Stimulated activated CD4-positive, alpha-beta T cell treated with anti-CD3 and anti-CD28 coated beads, Interleukin-1b, Interleukin-23, amount 100 ng/mL, for 1 hour (primary cell): ENCODE measurements around the gene WNK3.

Experiments
- DNase-seq, 2 donors: peaks; one replicate each; pipeline ENCODE4 v3.0.0-alpha.2; 2020; ENCODE audit warnings: low read depth in 2 of 2

Gene WNK3

DNA sequence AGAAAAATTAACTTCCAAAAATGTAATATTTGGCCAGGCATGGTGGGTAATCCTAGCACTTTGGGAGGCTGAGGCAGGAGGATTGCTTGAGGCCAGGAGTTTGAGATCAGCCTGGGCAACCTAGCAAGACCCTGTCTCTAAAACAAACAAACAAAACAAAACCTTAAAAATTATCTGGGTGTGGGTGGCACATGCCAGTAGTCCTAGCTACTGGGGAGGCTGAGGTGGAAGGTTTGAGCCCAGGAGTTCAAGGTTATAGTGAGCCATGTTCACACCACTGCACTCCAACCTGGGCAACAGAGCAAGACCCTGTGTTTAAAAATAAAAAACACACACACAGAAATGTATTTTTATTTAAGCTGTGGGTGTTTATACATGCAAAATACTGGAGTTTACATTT is 186.8 kb downstream of the WNK3 start:
- no peak for DNase-seq

DNA sequence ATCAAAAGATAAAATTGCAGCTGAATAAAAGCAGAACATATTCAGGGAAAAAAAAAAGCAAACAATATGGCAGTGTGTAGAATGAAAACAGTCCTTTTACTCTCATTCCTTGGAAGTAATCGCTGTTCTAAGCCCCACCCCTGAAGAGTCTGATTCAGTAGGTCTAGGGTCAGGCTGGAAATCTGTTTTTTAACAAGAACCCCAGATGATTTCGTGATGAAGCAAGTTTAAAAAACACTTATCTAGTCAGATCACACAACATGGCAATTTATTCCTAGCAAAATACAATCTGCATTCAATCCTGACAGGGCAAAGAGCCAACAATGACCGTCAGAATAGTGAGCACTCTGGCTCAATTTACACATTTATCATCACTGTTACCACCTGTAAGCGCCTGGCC is 190.9 kb downstream of the WNK3 start:
- DNase-seq: no peak

DNA sequence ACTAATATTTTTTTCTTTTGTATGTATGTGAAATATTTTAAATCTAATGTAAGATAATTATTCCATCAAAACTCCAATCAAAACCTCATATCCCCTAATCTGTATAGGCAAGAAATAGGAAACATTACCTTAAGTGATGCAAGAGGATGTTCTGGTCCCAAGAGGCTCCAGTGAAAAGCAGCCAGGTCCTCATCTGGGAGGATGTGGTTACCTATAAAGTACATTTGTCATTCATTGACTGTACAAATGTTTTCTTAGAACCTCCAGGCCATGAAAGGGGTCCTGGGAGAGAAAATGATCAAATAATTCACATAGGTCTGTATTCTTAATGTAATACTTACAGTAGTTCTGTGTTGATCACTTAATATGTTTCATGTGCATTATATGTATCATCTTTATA is 200.3 kb downstream of the WNK3 start:
- no peak for DNase-seq
